C4-2B (cell line): ENCODE data around the gene MRPS11.

Experiments
- H3K27ac ChIP-seq: fragments of 450-650 bp; 2 replicates; pipeline ENCODE4 v1.5.1; 2017
- CTCF ChIP-seq: fragments of 450-650 bp; conservative IDR thresholded peaks from 2 replicates; pipeline ENCODE4 v1.5.1; 2017; ENCODE audit warnings: mild to moderate bottlenecking
- ZFX ChIP-seq: fragments of 450-650 bp; IDR thresholded peaks from 2 replicates; pipeline ENCODE4 v1.6.1; 2017

The MRPS11 gene

GRCh38 chr15:88447741-88448140 lies 19.8 kb upstream of the MRPS11 start:
- TF ChIP-seq CTCF (no peak), ZFX (no peak)
- H3K27ac ChIP-seq: no peak overlapping the region

- H3K27ac ChIP-seq: no peak overlapping the region
- TF ChIP-seq ZFX (no peak), CTCF (no peak)
Measured at GRCh38 chr15:88448991-88449461, 18.5 kb upstream of the MRPS11 start.

GRCh38 chr15:88449581-88449980 lies 17.9 kb upstream of the MRPS11 start:
- no peak overlapping the region for H3K27ac ChIP-seq
- TF ChIP-seq CTCF (no peak), ZFX (no peak)

GRCh38 chr15:88450125-88450798 lies 17.2 kb upstream of the MRPS11 start:
- TF ChIP-seq ZFX (no peak), CTCF (peak; percentile 94)
- no peak overlapping the region for H3K27ac ChIP-seq

GRCh38 chr15:88453651-88454050 lies 13.9 kb upstream of the MRPS11 start:
- TF ChIP-seq ZFX (no peak), CTCF (no peak)
- H3K27ac ChIP-seq: no peak overlapping the region

- no peak overlapping the region for H3K27ac ChIP-seq
- TF ChIP-seq ZFX (no peak), CTCF (no peak)
Measured at GRCh38 chr15:88454236-88454635, 13.3 kb upstream of the MRPS11 start.

- TF ChIP-seq CTCF (peak; percentile 90), ZFX (no peak)
- H3K27ac ChIP-seq: no peak overlapping the region
Measured at GRCh38 chr15:88454867-88455810, 12.4 kb upstream of the MRPS11 start.
